ENCODE measurements around the gene IL36RN. TPM values are rescaled to one million over a fixed set of nuclear protein-coding genes. Genes with fewer than 3 reads are reported as not detected.

Gene IL36RN
- total and polyA plus RNA-seq, 4 donors, result not detected

DNA sequence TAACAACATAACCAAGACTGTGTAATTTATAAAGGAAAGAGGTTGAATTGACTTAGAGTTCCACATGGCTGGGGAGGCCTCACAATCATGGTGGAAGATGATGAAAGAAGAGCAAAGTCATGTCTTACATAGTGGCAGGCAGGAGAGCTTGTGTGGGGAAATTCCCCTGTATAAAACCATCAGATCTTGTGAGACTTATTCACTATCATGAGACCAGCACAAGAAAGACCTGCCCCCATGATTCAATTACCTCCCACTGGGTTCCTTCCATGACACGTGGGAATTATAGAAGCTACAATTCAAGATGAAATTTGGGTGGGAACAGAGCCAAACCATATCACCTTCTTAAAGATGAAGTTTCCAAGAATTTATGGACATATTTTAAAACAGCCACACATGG lies 2.5 kb upstream of the IL36RN start:
- Histone ChIP-seq H3K9me3 (ENCODE audit: control insufficient read depth in 4 of 4, low read length in 3 of 4) (peaks cover 0 to 3% (median 0%) of the 10 kb centered on the region in 4 donors), H3K36me3 (ENCODE audit: control insufficient read depth in 4 of 4, insufficient read depth in 3 of 4, low read depth in 1 of 4, low read length in 3 of 4) (no peaks in the 10 kb centered on the region), H3K4me1 (ENCODE audit: control insufficient read depth in 4 of 4, insufficient read depth in 4 of 4, low read length in 3 of 4) (no peaks in the 10 kb centered on the region), H3K27ac (ENCODE audit: low read depth in 1 of 2, low read length in 2 of 2) (no peak overlapping the region), H3K4me3 (ENCODE audit: low read depth in 1 of 3, low read length in 3 of 3) (no peak overlapping the region), H3K27me3 (ENCODE audit: control insufficient read depth in 4 of 4, insufficient read depth in 4 of 4, low read length in 3 of 4) (no peaks in the 10 kb centered on the region), H3K9ac (ENCODE audit: low read depth in 1 of 2, low read length in 2 of 2) (no peak overlapping the region)
- TF ChIP-seq, protein P1, sequence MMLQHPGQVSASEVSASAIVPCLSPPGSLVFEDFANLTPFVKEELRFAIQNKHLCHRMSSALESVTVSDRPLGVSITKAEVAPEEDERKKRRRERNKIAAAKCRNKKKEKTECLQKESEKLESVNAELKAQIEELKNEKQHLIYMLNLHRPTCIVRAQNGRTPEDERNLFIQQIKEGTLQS (IDR thresholded peaks at IDR 0.05), result no peak
- TF ChIP-seq RXRA (IDR thresholded peaks at IDR 0.05), result no peak
- TF ChIP-seq GABPA (IDR thresholded peaks at IDR 0.05 in 1 of 2, conservative IDR thresholded peaks at IDR 0.05 in 1 of 2), result no peak
- TF ChIP-seq, protein P2, sequence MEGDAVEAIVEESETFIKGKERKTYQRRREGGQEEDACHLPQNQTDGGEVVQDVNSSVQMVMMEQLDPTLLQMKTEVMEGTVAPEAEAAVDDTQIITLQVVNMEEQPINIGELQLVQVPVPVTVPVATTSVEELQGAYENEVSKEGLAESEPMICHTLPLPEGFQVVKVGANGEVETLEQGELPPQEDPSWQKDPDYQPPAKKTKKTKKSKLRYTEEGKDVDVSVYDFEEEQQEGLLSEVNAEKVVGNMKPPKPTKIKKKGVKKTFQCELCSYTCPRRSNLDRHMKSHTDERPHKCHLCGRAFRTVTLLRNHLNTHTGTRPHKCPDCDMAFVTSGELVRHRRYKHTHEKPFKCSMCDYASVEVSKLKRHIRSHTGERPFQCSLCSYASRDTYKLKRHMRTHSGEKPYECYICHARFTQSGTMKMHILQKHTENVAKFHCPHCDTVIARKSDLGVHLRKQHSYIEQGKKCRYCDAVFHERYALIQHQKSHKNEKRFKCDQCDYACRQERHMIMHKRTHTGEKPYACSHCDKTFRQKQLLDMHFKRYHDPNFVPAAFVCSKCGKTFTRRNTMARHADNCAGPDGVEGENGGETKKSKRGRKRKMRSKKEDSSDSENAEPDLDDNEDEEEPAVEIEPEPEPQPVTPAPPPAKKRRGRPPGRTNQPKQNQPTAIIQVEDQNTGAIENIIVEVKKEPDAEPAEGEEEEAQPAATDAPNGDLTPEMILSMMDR (IDR thresholded peaks at IDR 0.05; ENCODE audit: low read depth, low read length, missing input control), result no peak
- TF ChIP-seq YY1 (IDR thresholded peaks at IDR 0.05), result no peak
- no peak for TF ChIP-seq NR2F2 (IDR thresholded peaks at IDR 0.05)
- TF ChIP-seq, protein P3, sequence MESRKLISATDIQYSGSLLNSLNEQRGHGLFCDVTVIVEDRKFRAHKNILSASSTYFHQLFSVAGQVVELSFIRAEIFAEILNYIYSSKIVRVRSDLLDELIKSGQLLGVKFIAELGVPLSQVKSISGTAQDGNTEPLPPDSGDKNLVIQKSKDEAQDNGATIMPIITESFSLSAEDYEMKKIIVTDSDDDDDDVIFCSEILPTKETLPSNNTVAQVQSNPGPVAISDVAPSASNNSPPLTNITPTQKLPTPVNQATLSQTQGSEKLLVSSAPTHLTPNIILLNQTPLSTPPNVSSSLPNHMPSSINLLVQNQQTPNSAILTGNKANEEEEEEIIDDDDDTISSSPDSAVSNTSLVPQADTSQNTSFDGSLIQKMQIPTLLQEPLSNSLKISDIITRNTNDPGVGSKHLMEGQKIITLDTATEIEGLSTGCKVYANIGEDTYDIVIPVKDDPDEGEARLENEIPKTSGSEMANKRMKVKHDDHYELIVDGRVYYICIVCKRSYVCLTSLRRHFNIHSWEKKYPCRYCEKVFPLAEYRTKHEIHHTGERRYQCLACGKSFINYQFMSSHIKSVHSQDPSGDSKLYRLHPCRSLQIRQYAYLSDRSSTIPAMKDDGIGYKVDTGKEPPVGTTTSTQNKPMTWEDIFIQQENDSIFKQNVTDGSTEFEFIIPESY (IDR thresholded peaks at IDR 0.05), result no peak
- no peak for TF ChIP-seq EGR1 (IDR thresholded peaks at IDR 0.05; ENCODE audit: low read depth in 2 of 2)
- no peak for TF ChIP-seq FOXA2 (IDR thresholded peaks at IDR 0.05)
- TF ChIP-seq, protein P4, sequence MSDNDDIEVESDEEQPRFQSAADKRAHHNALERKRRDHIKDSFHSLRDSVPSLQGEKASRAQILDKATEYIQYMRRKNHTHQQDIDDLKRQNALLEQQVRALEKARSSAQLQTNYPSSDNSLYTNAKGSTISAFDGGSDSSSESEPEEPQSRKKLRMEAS (IDR thresholded peaks at IDR 0.05), result no peak
- no peak for TF ChIP-seq HNF4G (IDR thresholded peaks at IDR 0.05)
- no peak for TF ChIP-seq HNF4A (conservative IDR thresholded peaks at IDR 0.05)
- peak; percentile 9 for DNase-seq (ENCODE audit: low spot score)
- 93% methylated on average over 1 of the region's 1 CpG for WGBS

DNA sequence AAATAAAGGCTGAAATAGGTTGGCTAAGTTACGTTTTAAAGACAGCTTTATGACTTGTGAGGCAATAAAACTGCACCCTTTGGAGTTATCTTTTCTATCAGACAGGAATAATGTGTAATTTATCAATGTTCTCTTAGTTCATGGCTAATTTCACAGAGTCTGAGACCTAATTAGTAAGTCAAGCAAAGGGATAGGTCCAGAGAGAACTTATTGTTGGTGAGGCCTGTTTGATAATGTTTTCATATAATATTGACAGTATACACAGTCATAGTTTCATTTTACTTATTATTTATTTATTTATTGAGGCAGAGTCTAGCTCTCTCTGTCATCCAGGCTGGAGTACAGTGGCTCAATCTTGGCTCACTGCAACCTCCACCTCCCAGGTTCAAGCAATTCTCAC lies 1.9 kb upstream of the IL36RN start:
- H3K9ac ChIP-seq (ENCODE audit: low read depth in 1 of 2, low read length in 2 of 2), result no peak overlapping the region
- H3K27ac ChIP-seq (ENCODE audit: low read depth in 1 of 2, low read length in 2 of 2), result no peak overlapping the region
- DNase-seq (ENCODE audit: low spot score), result no peak
- H3K4me1 ChIP-seq (ENCODE audit: control insufficient read depth in 4 of 4, insufficient read depth in 4 of 4, low read length in 3 of 4), result no peaks in the 10 kb centered on the region
- TF ChIP-seq NR2F2 (IDR thresholded peaks at IDR 0.05), result no peak
- no peak for TF ChIP-seq SP1 (IDR thresholded peaks at IDR 0.05)
- TF ChIP-seq GABPA (IDR thresholded peaks at IDR 0.05 in 1 of 2, conservative IDR thresholded peaks at IDR 0.05 in 1 of 2), result no peak
- TF ChIP-seq, protein P1 (IDR thresholded peaks at IDR 0.05), result no peak
- no peak for TF ChIP-seq RXRA (IDR thresholded peaks at IDR 0.05)
- TF ChIP-seq YY1 (IDR thresholded peaks at IDR 0.05), result no peak
- no peak for TF ChIP-seq RAD21 (IDR thresholded peaks at IDR 0.05)
- TF ChIP-seq TAF1 (conservative IDR thresholded peaks at IDR 0.05), result no peak
- TF ChIP-seq EGR1 (IDR thresholded peaks at IDR 0.05; ENCODE audit: low read depth in 2 of 2), result no peak
- TF ChIP-seq, protein P2 (IDR thresholded peaks at IDR 0.05; ENCODE audit: low read depth, low read length, missing input control), result no peak
- TF ChIP-seq FOXA1 (IDR thresholded peaks at IDR 0.05), result no peak
- H3K9me3 ChIP-seq (ENCODE audit: control insufficient read depth in 4 of 4, low read length in 3 of 4), result peaks cover 0 to 3% (median 0%) of the 10 kb centered on the region in 4 donors
- WGBS, result 81% methylated on average over 1 of the region's 1 CpG
- no peaks in the 10 kb centered on the region for H3K36me3 ChIP-seq (ENCODE audit: control insufficient read depth in 4 of 4, insufficient read depth in 3 of 4, low read depth in 1 of 4, low read length in 3 of 4)
- H3K4me3 ChIP-seq (ENCODE audit: low read depth in 1 of 3, low read length in 3 of 3), result no peak overlapping the region
- H3K27me3 ChIP-seq (ENCODE audit: control insufficient read depth in 4 of 4, insufficient read depth in 4 of 4, low read length in 3 of 4), result no peaks in the 10 kb centered on the region

Data from liver (tissue), 9 donors.